Common myeloid progenitor, CD34-positive (primary cell): ENCODE results near the gene SCN3A.

ENCODE experiments used
- CTCF ChIA-PET: fragments of 350-600 bp; sonication (Branson Sonifier 250); formaldehyde crosslinking; loops from one replicate; lab custom pipeline; 2021; ENCODE audit warnings: antibody characterized with exemption; lab: Charles Lee
- POLR2A ChIA-PET: fragments of 350-600 bp; sonication (Branson Sonifier 250); formaldehyde crosslinking; loops from one replicate; lab custom pipeline; 2021; ENCODE audit warnings: antibody characterized with exemption; lab: Charles Lee
- DNase-seq, 3 donors: peaks; one replicate each; pipeline versions ENCODE4 v3.0.0 to v3.0.0-alpha.2; 2013
- H3K27ac ChIP-seq, 2 experiments: 1 replicate in 1 of 2; 2 replicates in 1 of 2; pipeline ENCODE4 v1.7.0; 2013; ENCODE audit warnings: inconsistent platforms in 2 of 2, low read length in 2 of 2, mild to moderate bottlenecking in 2 of 2, low read depth in 1 of 2, moderate library complexity in 1 of 2; ENCODE audit not compliant: severe bottlenecking in 2 of 2, insufficient read depth in 1 of 2, poor library complexity in 1 of 2
- H3K27me3 ChIP-seq, 5 experiments: replicated peaks in 2 of 5; 1 replicate in 3 of 5; 2 replicates in 2 of 5; pipeline versions ENCODE4 v1.6.1 to v1.7.0; 2013; ENCODE audit warnings: low read length in 4 of 5, mild to moderate bottlenecking in 2 of 5, moderate library complexity in 2 of 5, inconsistent platforms in 1 of 5; ENCODE audit not compliant: insufficient read depth in 5 of 5, control insufficient read depth in 4 of 5
- H3K36me3 ChIP-seq, 4 experiments: 1 replicate in 2 of 4; 2 replicates in 2 of 4; pipeline versions ENCODE4 v1.6.1 to v1.7.0; 2013; ENCODE audit warnings: low read length in 3 of 4, control low read depth in 1 of 4, mild to moderate bottlenecking in 1 of 4; ENCODE audit not compliant: control insufficient read depth in 4 of 4, insufficient read depth in 4 of 4
- H3K4me1 ChIP-seq, 4 experiments: 1 replicate in 3 of 4; 2 replicates in 1 of 4; pipeline versions ENCODE4 v1.6.1 to v1.7.1; 2013; ENCODE audit warnings: low read length in 3 of 4, mild to moderate bottlenecking in 3 of 4, control low read depth in 1 of 4, inconsistent platforms in 1 of 4, moderate library complexity in 1 of 4; ENCODE audit not compliant: control insufficient read depth in 4 of 4, insufficient read depth in 4 of 4; ENCODE audit errors: control extremely low read depth in 1 of 4
- H3K4me3 ChIP-seq, 7 experiments: 1 replicate in 4 of 7; 2 replicates in 3 of 7; pipeline versions ENCODE4 v1.5.1 to v1.7.0; 2013; ENCODE audit warnings: mild to moderate bottlenecking in 7 of 7, low read length in 6 of 7, moderate library complexity in 6 of 7, inconsistent platforms in 2 of 7, low read depth in 2 of 7, control low read depth in 1 of 7; ENCODE audit not compliant: insufficient read depth in 4 of 7, control insufficient read depth in 1 of 7; ENCODE audit errors: extremely low read depth in 1 of 7
- H3K9me3 ChIP-seq, 5 experiments: 1 replicate in 4 of 5; 2 replicates in 1 of 5; pipeline versions ENCODE4 v1.6.1 to v1.7.1; 2013; ENCODE audit warnings: low read length in 4 of 5, mild to moderate bottlenecking in 2 of 5, inconsistent platforms in 1 of 5, low read depth in 1 of 5, moderate library complexity in 1 of 5; ENCODE audit not compliant: control insufficient read depth in 4 of 5, insufficient read depth in 2 of 5; ENCODE audit errors: control extremely low read depth in 1 of 5
- WGBS: methylation state at CpG from one replicate; pipeline ENCODE4 v1.1.5; 2013; ENCODE audit not compliant: insufficient coverage; 5-methylcytosine and 5-hydroxymethylcytosine counted together

SCN3A gene

GRCh38 chr2:165064743-165065142, 139.1 kb downstream of the SCN3A start:
- Histone ChIP-seq H3K27me3 (no peaks in the 10 kb centered on the region), H3K4me3 (no peak overlapping the region), H3K9me3 (no peaks in the 10 kb centered on the region), H3K4me1 (peaks cover 0 to 9% (median 2%) of the 10 kb centered on the region in 4 experiments), H3K36me3 (no peaks in the 10 kb centered on the region), H3K27ac (no peak overlapping the region)
- no peak for DNase-seq
- 92% methylated on average over 3 of the region's 3 CpGs for WGBS
- POLR2A ChIA-PET = no interaction called here
- CTCF ChIA-PET = interaction anchor here (1.3 kb wide), 1 partner anchor 48 kb away, joined by 4 read pairs; no protein-coding TSS in a partner anchor

- H3K27me3 ChIP-seq = no peaks in the 10 kb centered on the region
- H3K9me3 ChIP-seq = no peaks in the 10 kb centered on the region
- no peak overlapping the region for H3K27ac ChIP-seq
- DNase-seq = no peak
- no peak overlapping the region for H3K4me3 ChIP-seq
- ChIA-PET CTCF (no interaction called here), POLR2A (no interaction called here)
- H3K36me3 ChIP-seq = no peaks in the 10 kb centered on the region
- H3K4me1 ChIP-seq = no peaks in the 10 kb centered on the region
- WGBS = no CpG with 5 or more reads among the region's 2 CpGs
Observed at GRCh38 chr2:165060411-165060810, 143.4 kb downstream of the SCN3A start.

GRCh38 chr2:165058476-165059265, 145.2 kb downstream of the SCN3A start:
- no peaks in the 10 kb centered on the region for H3K27me3 ChIP-seq
- H3K9me3 ChIP-seq = no peaks in the 10 kb centered on the region
- CTCF ChIA-PET = interaction anchor here (1.3 kb wide), 1 partner anchor 22 kb away, joined by 3 read pairs; no protein-coding TSS in a partner anchor
- WGBS = 88% methylated on average over 2 of the region's 2 CpGs
- DNase-seq = peak in 2 of 3 donors; percentile 13 to 46
- H3K27ac ChIP-seq = no peak overlapping the region
- H3K36me3 ChIP-seq = no peaks in the 10 kb centered on the region
- POLR2A ChIA-PET = no interaction called here
- no peak overlapping the region for H3K4me3 ChIP-seq
- no peaks in the 10 kb centered on the region for H3K4me1 ChIP-seq

- CTCF ChIA-PET = interaction anchor here (1.3 kb wide), 1 partner anchor 21 kb away, joined by 3 read pairs; no protein-coding TSS in a partner anchor
- no peaks in the 10 kb centered on the region for H3K9me3 ChIP-seq
- no peak overlapping the region for H3K4me3 ChIP-seq
- H3K27ac ChIP-seq = no peak overlapping the region
- no peaks in the 10 kb centered on the region for H3K4me1 ChIP-seq
- H3K27me3 ChIP-seq = no peaks in the 10 kb centered on the region
- POLR2A ChIA-PET = no interaction called here
- H3K36me3 ChIP-seq = no peaks in the 10 kb centered on the region
- 94% methylated on average over 2 of the region's 3 CpGs for WGBS
- no peak for DNase-seq
Observed at GRCh38 chr2:165057931-165058330, 145.9 kb downstream of the SCN3A start.

DNA sequence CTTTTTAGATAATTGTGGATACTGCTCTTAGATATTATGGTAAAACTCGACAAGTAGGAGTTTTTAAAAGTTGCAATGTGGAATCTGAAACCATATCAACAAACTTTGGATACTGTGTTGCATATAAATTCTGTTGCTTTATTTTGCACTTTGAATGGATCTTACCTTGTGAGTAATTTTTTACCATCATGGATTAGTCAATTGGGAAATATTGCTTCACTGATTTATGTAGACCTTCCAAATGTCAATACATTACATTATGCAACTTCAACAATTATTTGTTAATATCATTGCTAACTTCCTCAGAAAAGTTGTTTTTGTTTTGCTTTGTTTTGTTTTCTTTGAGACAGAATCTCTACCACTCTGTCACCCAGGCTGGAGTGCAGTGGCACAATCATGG, 146.5 kb downstream of the SCN3A start:
- Histone ChIP-seq H3K9me3 (no peaks in the 10 kb centered on the region), H3K4me1 (no peaks in the 10 kb centered on the region), H3K27me3 (no peaks in the 10 kb centered on the region), H3K4me3 (no peak overlapping the region), H3K27ac (no peak overlapping the region), H3K36me3 (no peaks in the 10 kb centered on the region)
- 80% methylated on average over 1 of the region's 1 CpG for WGBS
- ChIA-PET CTCF (interaction anchor here (1.3 kb wide), 1 partner anchor 21 kb away, joined by 3 read pairs; no protein-coding TSS in a partner anchor), POLR2A (no interaction called here)
- DNase-seq = no peak

DNA sequence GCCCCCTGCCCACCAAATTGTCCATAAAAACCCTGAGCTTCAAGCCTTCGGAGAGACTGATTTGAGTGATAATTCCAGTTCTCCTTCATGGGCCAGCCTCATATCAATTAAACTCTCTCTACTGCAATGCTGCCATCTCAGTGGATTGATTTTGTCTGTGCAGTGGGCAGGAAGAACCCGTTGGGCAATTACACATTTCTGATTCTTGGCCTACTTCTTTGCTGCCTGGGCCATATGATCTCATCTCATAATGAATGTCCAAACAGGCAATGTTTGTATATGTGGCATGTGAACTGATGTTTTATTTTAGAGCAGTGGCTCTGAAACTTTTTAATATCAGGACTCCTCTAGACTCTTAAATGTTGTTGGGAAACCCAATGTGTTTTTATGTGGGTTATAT, 147.3 kb downstream of the SCN3A start:
- no peaks in the 10 kb centered on the region for H3K27me3 ChIP-seq
- H3K27ac ChIP-seq = no peak overlapping the region
- CTCF ChIA-PET = interaction anchor here (0.6 kb wide), 2 partner anchors 459 to 1810 kb away, joined by 3 read pairs; no protein-coding TSS in a partner anchor
- WGBS = 100% methylated on average over 1 of the region's 2 CpGs
- POLR2A ChIA-PET = no interaction called here
- no peaks in the 10 kb centered on the region for H3K4me1 ChIP-seq
- no peak for DNase-seq
- H3K9me3 ChIP-seq = no peaks in the 10 kb centered on the region
- H3K4me3 ChIP-seq = no peak overlapping the region
- no peaks in the 10 kb centered on the region for H3K36me3 ChIP-seq
